AG04450 (cell line): ENCODE data around the gene FGG. TPM values are rescaled to one million over a fixed set of nuclear protein-coding genes. Genes with fewer than 3 reads are reported as not detected.

Experiments
- CTCF ChIA-PET: fragments of 300-600, 350-600 bp; formaldehyde crosslinking; extraction: SDS; loops from one replicate; lab custom pipeline; 2022; ENCODE audit warnings: antibody characterized with exemption, inconsistent platforms; lab: Charles Lee
- POLR2A ChIA-PET: fragments of 350-600 bp; formaldehyde crosslinking; extraction: SDS; loops from one replicate; lab custom pipeline; 2021; ENCODE audit warnings: antibody characterized with exemption, inconsistent platforms; lab: Yijun Ruan, JAX
- DNase-seq: peaks from one replicate; pipeline ENCODE4 v3.0.0-alpha.2; 2011; ENCODE audit warnings: low read depth, low spot score
- H3K27ac ChIP-seq: one replicate; pipeline ENCODE4 v1.5.1; 2012; ENCODE audit warnings: low read depth, low read length, control low read depth
- H3K27me3 ChIP-seq: one replicate; pipeline ENCODE4 v1.6.0; 2012; ENCODE audit warnings: low read length; ENCODE audit not compliant: control insufficient read depth, insufficient read depth
- H3K4me3 ChIP-seq: 2 replicates; pipeline ENCODE4 v1.5.1; 2011; ENCODE audit warnings: mild to moderate bottlenecking, low read depth, low read length, control low read depth
- H3K9me3 ChIP-seq: 2 replicates; pipeline ENCODE4 v1.5.1; 2012; ENCODE audit warnings: low read length; ENCODE audit not compliant: control insufficient read depth, insufficient read depth
- polyA plus RNA-seq: library from polyadenylated mRNA; depleted of rRNA; stranded (reverse); fragments of >200 nt; gene quantifications from 2 replicates; pipeline ENCODE4 v1.2.3, GENCODE V29; 2011
- TF ChIP-seq, protein P1 (sequence below): IDR thresholded peaks from 2 replicates; pipeline ENCODE4 v1.5.1; 2011; ENCODE audit warnings: low read depth, low read length, control low read depth, inconsistent platforms

FGG gene
- polyA plus RNA-seq, 1 experiment = 0.07 TPM

DNA sequence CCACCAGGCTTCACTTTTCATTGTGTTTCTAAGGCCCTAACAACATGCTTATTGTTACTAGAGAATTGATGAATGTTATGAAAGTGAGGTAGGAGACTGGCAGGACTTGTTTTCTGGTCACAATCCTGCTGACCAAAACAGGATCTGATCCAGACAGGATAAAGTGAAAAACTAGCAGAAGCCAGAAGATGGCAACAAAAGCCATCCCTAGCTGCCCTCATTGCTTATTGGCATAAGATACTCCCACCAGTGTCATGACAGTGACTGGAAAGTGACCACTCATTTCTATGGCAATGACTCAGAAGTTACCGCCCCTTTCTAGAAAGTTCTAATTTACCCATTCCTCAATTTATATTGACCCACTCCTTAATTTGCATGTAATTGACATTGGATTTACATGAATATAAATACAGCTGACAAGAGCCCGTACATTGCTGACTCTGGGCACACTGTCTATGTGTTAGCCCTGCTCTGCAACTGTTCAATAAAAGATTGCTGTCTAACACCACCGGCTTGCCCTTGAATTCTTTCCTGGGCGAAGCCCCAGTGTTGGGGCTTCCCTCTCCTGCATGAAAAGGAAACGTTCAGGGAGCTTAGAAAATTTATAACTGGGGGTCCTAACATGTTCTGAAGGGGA lies 30.0 kb upstream of the FGG start:
- CTCF ChIA-PET = interaction anchor here (1.0 kb wide), 1 partner anchor 23 kb away, joined by 3 read pairs; no protein-coding TSS in a partner anchor
- H3K4me3 ChIP-seq = no peak overlapping the region

DNA sequence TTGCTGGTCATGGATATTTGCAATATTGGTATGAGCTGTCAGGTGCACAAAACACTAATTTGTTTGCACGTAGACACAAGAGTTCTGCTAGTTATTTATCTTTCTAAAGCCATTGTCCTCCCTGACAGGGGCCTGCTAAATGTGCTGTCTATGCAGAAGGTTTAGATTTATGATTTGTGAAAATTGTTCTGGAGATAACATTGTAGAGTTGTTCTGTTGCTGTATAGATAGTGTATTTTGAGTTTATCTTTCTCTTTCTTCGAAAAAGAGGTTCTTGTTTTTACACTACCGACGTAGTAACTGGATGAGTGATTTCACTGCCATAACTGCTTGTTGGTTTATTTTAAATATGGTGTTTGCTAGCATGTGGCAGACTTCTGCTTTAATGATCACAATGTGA lies 28.5 kb upstream of the FGG start:
- no peaks in the 10 kb centered on the region for H3K9me3 ChIP-seq
- ChIA-PET POLR2A (no interaction called here), CTCF (interaction anchor here (1.4 kb wide), 1 partner anchor 17 kb away, joined by 4 read pairs; no protein-coding TSS in a partner anchor)
- no peak overlapping the region for H3K27ac ChIP-seq
- no peaks in the 10 kb centered on the region for H3K27me3 ChIP-seq
- H3K4me3 ChIP-seq = no peak overlapping the region
- TF ChIP-seq, protein P1, sequence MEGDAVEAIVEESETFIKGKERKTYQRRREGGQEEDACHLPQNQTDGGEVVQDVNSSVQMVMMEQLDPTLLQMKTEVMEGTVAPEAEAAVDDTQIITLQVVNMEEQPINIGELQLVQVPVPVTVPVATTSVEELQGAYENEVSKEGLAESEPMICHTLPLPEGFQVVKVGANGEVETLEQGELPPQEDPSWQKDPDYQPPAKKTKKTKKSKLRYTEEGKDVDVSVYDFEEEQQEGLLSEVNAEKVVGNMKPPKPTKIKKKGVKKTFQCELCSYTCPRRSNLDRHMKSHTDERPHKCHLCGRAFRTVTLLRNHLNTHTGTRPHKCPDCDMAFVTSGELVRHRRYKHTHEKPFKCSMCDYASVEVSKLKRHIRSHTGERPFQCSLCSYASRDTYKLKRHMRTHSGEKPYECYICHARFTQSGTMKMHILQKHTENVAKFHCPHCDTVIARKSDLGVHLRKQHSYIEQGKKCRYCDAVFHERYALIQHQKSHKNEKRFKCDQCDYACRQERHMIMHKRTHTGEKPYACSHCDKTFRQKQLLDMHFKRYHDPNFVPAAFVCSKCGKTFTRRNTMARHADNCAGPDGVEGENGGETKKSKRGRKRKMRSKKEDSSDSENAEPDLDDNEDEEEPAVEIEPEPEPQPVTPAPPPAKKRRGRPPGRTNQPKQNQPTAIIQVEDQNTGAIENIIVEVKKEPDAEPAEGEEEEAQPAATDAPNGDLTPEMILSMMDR = no peak
- DNase-seq = no peak

More for the DNA sequence above, 30.0 kb upstream of the FGG start:
- POLR2A ChIA-PET = no interaction called here
- Histone ChIP-seq H3K27ac (no peak overlapping the region), H3K27me3 (no peaks in the 10 kb centered on the region), H3K9me3 (no peaks in the 10 kb centered on the region)
- TF ChIP-seq, protein P1 = no peak
- DNase-seq = no peak

DNA sequence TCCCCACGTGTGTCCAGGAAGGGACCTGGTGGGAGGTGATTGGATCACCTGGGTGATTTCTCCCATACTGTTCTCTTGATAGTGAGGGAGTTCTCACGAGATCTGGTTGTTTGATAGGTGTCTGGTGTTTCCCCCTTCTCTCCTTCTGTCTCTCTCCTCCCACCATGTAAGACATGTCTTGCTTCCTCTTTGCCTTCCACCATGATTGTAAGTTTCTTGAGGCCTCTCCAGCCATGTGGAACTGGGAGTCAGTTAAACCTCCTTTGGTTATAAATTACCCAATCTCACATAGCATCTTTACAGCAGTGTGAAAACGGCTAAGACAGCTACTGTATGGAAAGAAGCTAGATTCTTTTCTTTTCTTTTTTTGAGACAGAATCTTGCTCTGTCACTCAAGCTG lies 21.6 kb upstream of the FGG start:
- Histone ChIP-seq H3K4me3 (no peak overlapping the region), H3K9me3 (no peaks in the 10 kb centered on the region), H3K27me3 (no peaks in the 10 kb centered on the region), H3K27ac (no peak overlapping the region)
- POLR2A ChIA-PET = no interaction called here
- DNase-seq = no peak
- CTCF ChIA-PET = interaction anchor here (1.6 kb wide), 2 partner anchors 15 to 75 kb away, joined by 6 to 13 read pairs; no protein-coding TSS in a partner anchor
- TF ChIP-seq, protein P1 = no peak

DNA sequence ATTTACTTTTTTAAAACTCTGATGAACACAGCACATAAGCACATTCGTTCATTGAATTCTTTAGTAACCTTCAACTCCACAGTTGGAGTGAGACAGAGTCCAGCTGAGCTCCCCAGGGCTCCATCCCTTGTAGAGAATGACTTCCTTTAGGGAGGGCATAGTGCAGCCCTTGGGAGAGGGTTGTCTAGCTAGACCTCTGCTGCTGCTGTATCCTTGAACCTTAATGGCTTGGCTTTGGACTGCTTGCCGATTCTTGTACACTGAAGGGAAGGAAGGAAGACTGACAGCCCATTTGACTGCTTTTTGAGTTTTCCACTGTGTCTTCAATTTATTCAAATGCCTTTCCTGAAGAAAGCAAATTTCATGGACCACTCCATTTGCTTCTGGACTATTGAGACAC lies 19.4 kb upstream of the FGG start:
- no peak for DNase-seq
- Histone ChIP-seq H3K27me3 (peaks cover 6% of the 10 kb centered on the region), H3K9me3 (no peaks in the 10 kb centered on the region; the same call in 1 of the 2 replicates), H3K4me3 (no peak overlapping the region), H3K27ac (no peak overlapping the region)
- TF ChIP-seq, protein P1 = no peak
- POLR2A ChIA-PET = no interaction called here
- CTCF ChIA-PET = no interaction called here

DNA sequence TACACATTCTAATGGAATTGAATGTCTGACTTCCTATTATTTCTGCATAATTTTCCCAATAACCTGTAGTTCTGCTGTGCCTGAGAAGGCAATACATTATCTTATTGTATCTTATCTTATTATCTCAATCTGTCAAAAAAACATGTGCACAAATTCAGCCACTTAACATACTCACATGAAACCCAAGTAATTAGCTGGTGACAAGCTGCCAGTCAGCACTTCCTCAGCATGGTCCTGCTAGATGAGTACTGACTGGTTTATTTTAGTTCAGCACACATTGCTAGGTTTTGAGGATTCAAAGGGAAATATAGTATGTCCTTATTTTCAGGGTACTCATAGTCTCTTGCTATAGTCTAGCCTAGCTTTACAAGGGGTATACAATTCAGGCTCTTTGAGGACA lies 17.9 kb upstream of the FGG start:
- ChIA-PET CTCF (no interaction called here), POLR2A (no interaction called here)
- H3K9me3 ChIP-seq = no peaks in the 10 kb centered on the region; the same call in 1 of the 2 replicates
- no peak overlapping the region for H3K4me3 ChIP-seq
- H3K27ac ChIP-seq = no peak overlapping the region
- DNase-seq = no peak
- H3K27me3 ChIP-seq = peaks cover 12% of the 10 kb centered on the region
- TF ChIP-seq, protein P1 = no peak
